H9 (cell line): ENCODE results near the gene STAMBP. TPM values are rescaled to one million over a fixed set of nuclear protein-coding genes. Genes with fewer than 3 reads are reported as not detected.

Source experiments
- DNase-seq: peaks from one replicate; pipeline ENCODE4 v3.0.0-alpha.2; 2017
- H2AFZ ChIP-seq: one replicate; pipeline ENCODE4 v1.6.1; 2013; ENCODE audit warnings: mild to moderate bottlenecking, low read length, control low read depth, moderate library complexity
- H2AK5ac ChIP-seq: 2 replicates; pipeline ENCODE4 v1.6.1; 2013; ENCODE audit warnings: low read length, control low read depth, mixed read lengths; ENCODE audit not compliant: insufficient read length
- H2BK120ac ChIP-seq: one replicate; pipeline ENCODE4 v1.6.1; 2013; ENCODE audit warnings: low read depth, mild to moderate bottlenecking, low read length, control low read depth, inconsistent platforms; ENCODE audit not compliant: poor library complexity, severe bottlenecking
- H2BK12ac ChIP-seq: 2 replicates; pipeline ENCODE4 v1.6.1; 2013; ENCODE audit warnings: low read length, control low read depth, mixed read lengths, low read depth; ENCODE audit not compliant: insufficient read length
- H2BK15ac ChIP-seq: 2 replicates; pipeline ENCODE4 v1.6.1; 2013; ENCODE audit warnings: low read depth, low read length, control low read depth
- H2BK20ac ChIP-seq: one replicate; pipeline ENCODE4 v1.6.1; 2013; ENCODE audit warnings: low read depth, mild to moderate bottlenecking, low read length, control low read depth, inconsistent platforms; ENCODE audit not compliant: poor library complexity, severe bottlenecking
- H2BK5ac ChIP-seq: 2 replicates; pipeline ENCODE4 v1.6.1; 2013; ENCODE audit warnings: low read length, control low read depth, mixed read lengths; ENCODE audit not compliant: insufficient read length
- H3K14ac ChIP-seq: 2 replicates; pipeline ENCODE4 v1.6.1; 2013; ENCODE audit warnings: low read length, control low read depth; ENCODE audit not compliant: insufficient read depth
- H3K18ac ChIP-seq: 2 replicates; pipeline ENCODE4 v1.6.1; 2013; ENCODE audit warnings: low read depth, mild to moderate bottlenecking, mixed read lengths, low read length, control low read depth; ENCODE audit not compliant: insufficient read length
- H3K23ac ChIP-seq: 2 replicates; pipeline ENCODE4 v1.6.1; 2013; ENCODE audit warnings: low read length, control low read depth, mixed read lengths, low read depth; ENCODE audit not compliant: insufficient read length
- H3K23me2 ChIP-seq: 2 replicates; pipeline ENCODE4 v1.6.1; 2013; ENCODE audit warnings: low read depth, mild to moderate bottlenecking, mixed read lengths, low read length, control low read depth; ENCODE audit not compliant: insufficient read length, poor library complexity, severe bottlenecking
- H3K27ac ChIP-seq: 2 replicates; pipeline ENCODE4 v1.5.1; 2013; ENCODE audit warnings: low read length, control low read depth, mixed read lengths, low read depth; ENCODE audit not compliant: insufficient read length
- H3K27me3 ChIP-seq: 2 replicates; pipeline ENCODE4 v1.6.1; 2013; ENCODE audit warnings: low read length, control low read depth, inconsistent platforms; ENCODE audit not compliant: insufficient read depth
- H3K4ac ChIP-seq: 2 replicates; pipeline ENCODE4 v1.6.1; 2013; ENCODE audit warnings: low read depth, mild to moderate bottlenecking, control low read depth, inconsistent platforms, low read length, moderate library complexity
- H3K4me1 ChIP-seq: 2 replicates; pipeline ENCODE4 v1.6.1; 2013; ENCODE audit warnings: low read length, control low read depth, inconsistent platforms; ENCODE audit not compliant: insufficient read depth
- H3K4me2 ChIP-seq: 2 replicates; pipeline ENCODE4 v1.6.1; 2013; ENCODE audit warnings: low read length, control low read depth, mixed read lengths; ENCODE audit not compliant: insufficient read length, insufficient read depth
- H3K56ac ChIP-seq: 2 replicates; pipeline ENCODE4 v1.6.1; 2013; ENCODE audit warnings: low read depth, mild to moderate bottlenecking, mixed read lengths, low read length, control low read depth; ENCODE audit not compliant: insufficient read length
- H3K79me1 ChIP-seq: 2 replicates; pipeline ENCODE4 v1.6.1; 2013; ENCODE audit warnings: low read depth, mild to moderate bottlenecking, moderate library complexity, low read length, control low read depth, inconsistent platforms; ENCODE audit not compliant: insufficient read depth, poor library complexity, severe bottlenecking
- H3K79me2 ChIP-seq: 2 replicates; pipeline ENCODE4 v1.6.1; 2013; ENCODE audit warnings: low read length, control low read depth, inconsistent platforms; ENCODE audit not compliant: insufficient read depth
- H3K9ac ChIP-seq: 2 replicates; pipeline ENCODE4 v1.6.1; 2013; ENCODE audit warnings: low read length, control low read depth, mixed read lengths; ENCODE audit not compliant: insufficient read length; ENCODE audit errors: extremely low read depth
- H3K9me3 ChIP-seq: one replicate; pipeline ENCODE4 v1.6.1; 2013; ENCODE audit warnings: low read depth, low read length, inconsistent platforms; ENCODE audit not compliant: control insufficient read depth
- H3T11ph ChIP-seq: one replicate; pipeline ENCODE4 v1.6.1; 2013; ENCODE audit warnings: mild to moderate bottlenecking, low read length, control low read depth, inconsistent platforms
- H4K20me1 ChIP-seq: one replicate; pipeline ENCODE4 v1.6.1; 2013; ENCODE audit not compliant: control insufficient read depth, insufficient read length, insufficient read depth
- H4K5ac ChIP-seq: 2 replicates; pipeline ENCODE4 v1.6.1; 2013; ENCODE audit warnings: low read depth, mild to moderate bottlenecking, mixed read lengths, low read length, control low read depth; ENCODE audit not compliant: insufficient read length
- H4K8ac ChIP-seq: replicated peaks from 2 replicates; pipeline ENCODE4 v1.6.1; 2013; ENCODE audit warnings: low read length, control low read depth, mixed read lengths, low read depth; ENCODE audit not compliant: insufficient read length
- H4K91ac ChIP-seq: 2 replicates; pipeline ENCODE4 v1.6.1; 2013; ENCODE audit warnings: low read depth, mild to moderate bottlenecking, moderate library complexity, mixed read lengths, low read length, control low read depth; ENCODE audit not compliant: insufficient read length
- H3K27ac Mint-ChIP-seq, 3 experiments: 2 replicates in 2 of 3; 3 replicates in 1 of 3; pipeline ENCODE4 v1.8.0; 2020 to 2021; ENCODE audit warnings: mixed read lengths in 3 of 3, mild to moderate bottlenecking in 1 of 3, moderate library complexity in 1 of 3
- H3K27me3 Mint-ChIP-seq: 2 replicates; pipeline ENCODE4 v1.8.0; 2021; ENCODE audit warnings: low read depth, mild to moderate bottlenecking, moderate library complexity, mixed read lengths
- H3K36me3 Mint-ChIP-seq, 3 experiments: 2 replicates in 2 of 3; 3 replicates in 1 of 3; pipeline ENCODE4 v1.8.0; 2020 to 2021; ENCODE audit warnings: low read depth in 3 of 3, mixed read lengths in 3 of 3; ENCODE audit not compliant: insufficient read depth in 1 of 3
- H3K4me1 Mint-ChIP-seq, 2 experiments: 2 replicates each; pipeline ENCODE4 v1.8.0; 2020; ENCODE audit warnings: mixed read lengths in 2 of 2
- H3K4me3 Mint-ChIP-seq, 2 experiments: 2 replicates in 1 of 2; 3 replicates in 1 of 2; pipeline ENCODE4 v1.8.0; 2020 to 2021; ENCODE audit warnings: mild to moderate bottlenecking in 2 of 2, mixed read lengths in 2 of 2, moderate library complexity in 1 of 2
- H3K9me3 Mint-ChIP-seq, 2 experiments: 2 replicates in 1 of 2; 3 replicates in 1 of 2; pipeline ENCODE4 v1.8.0; 2020; ENCODE audit warnings: mild to moderate bottlenecking in 2 of 2, mixed read lengths in 2 of 2, moderate library complexity in 1 of 2
- CTCF ChIP-seq: fragments of 200-600 bp; sonication (generic); conservative IDR thresholded peaks from 3 replicates; pipeline ENCODE4 v1.8.0; 2021; ENCODE audit warnings: antibody characterized with exemption, mild to moderate bottlenecking
- WGBS: extraction: QIAGEN DNeasy Blood & Tissue Kit; methylation state at CpG from one replicate; pipeline ENCODE4 v1.1.7; 2013; ENCODE audit warnings: missing lambda C conversion rate, low lambda C conversion rate, mixed read lengths; ENCODE audit not compliant: insufficient read length; ENCODE audit errors: extremely low coverage; 5-methylcytosine and 5-hydroxymethylcytosine counted together
- total RNA-seq: library from RNA; stranded (reverse); gene quantifications from 2 replicates; pipeline ENCODE4 v1.2.1, GENCODE V29; 2021

Gene STAMBP
- total RNA-seq, 1 experiment from 2014 or later, result 45.5 TPM

GRCh38 chr2:73920577-73921545 is 92.1 kb downstream of the STAMBP start:
- WGBS, result no CpG with 5 or more reads among the region's 12 CpGs
- Histone ChIP-seq H3K56ac (no peak overlapping the region), H3K23me2 (no peaks in the 10 kb centered on the region), H2AFZ (peak overlapping the region; percentile 87), H3K4ac (no peak overlapping the region), H4K8ac (no peak overlapping the region), H2BK15ac (no peak overlapping the region), H3K27ac (no peak overlapping the region), H3K9me3 (no peaks in the 10 kb centered on the region), H3K27me3 (no peaks in the 10 kb centered on the region), H3K4me1 (no peaks in the 10 kb centered on the region), H3K79me2 (no peaks in the 10 kb centered on the region), H2BK120ac (no peak overlapping the region), H3K18ac (no peak overlapping the region), H3K79me1 (no peaks in the 10 kb centered on the region), H3K9ac (no peak overlapping the region), H4K91ac (no peak overlapping the region), H3K23ac (no peak overlapping the region), H4K20me1 (no peaks in the 10 kb centered on the region), H2AK5ac (no peak overlapping the region), H3K14ac (no peak overlapping the region), H3K4me2 (no peak overlapping the region), H2BK5ac (no peak overlapping the region), H4K5ac (no peak overlapping the region), H2BK12ac (no peak overlapping the region), H2BK20ac (no peak overlapping the region), H3T11ph (no peak overlapping the region)
- Mint-ChIP-seq H3K36me3 (no peaks in the 10 kb centered on the region), H3K9me3 (no peaks in the 10 kb centered on the region), H3K27me3 (peaks cover 14% of the 10 kb centered on the region), H3K4me3 (peak overlapping the region in 1 of 2 experiments; percentile 51; a peak in 2 of 5 replicates), H3K4me1 (peaks cover 11% of the 10 kb centered on the region in 2 experiments), H3K27ac (no peak overlapping the region)
- peak; percentile 90 for DNase-seq
- TF ChIP-seq CTCF, result peak; percentile 71
